ENCODE measurements around the gene CHST1.

GRCh38 chr11:45638051-45638450 lies 27.4 kb downstream of the CHST1 start:
- TF ChIP-seq, protein P1, sequence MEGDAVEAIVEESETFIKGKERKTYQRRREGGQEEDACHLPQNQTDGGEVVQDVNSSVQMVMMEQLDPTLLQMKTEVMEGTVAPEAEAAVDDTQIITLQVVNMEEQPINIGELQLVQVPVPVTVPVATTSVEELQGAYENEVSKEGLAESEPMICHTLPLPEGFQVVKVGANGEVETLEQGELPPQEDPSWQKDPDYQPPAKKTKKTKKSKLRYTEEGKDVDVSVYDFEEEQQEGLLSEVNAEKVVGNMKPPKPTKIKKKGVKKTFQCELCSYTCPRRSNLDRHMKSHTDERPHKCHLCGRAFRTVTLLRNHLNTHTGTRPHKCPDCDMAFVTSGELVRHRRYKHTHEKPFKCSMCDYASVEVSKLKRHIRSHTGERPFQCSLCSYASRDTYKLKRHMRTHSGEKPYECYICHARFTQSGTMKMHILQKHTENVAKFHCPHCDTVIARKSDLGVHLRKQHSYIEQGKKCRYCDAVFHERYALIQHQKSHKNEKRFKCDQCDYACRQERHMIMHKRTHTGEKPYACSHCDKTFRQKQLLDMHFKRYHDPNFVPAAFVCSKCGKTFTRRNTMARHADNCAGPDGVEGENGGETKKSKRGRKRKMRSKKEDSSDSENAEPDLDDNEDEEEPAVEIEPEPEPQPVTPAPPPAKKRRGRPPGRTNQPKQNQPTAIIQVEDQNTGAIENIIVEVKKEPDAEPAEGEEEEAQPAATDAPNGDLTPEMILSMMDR (conservative IDR thresholded peaks at IDR 0.05; ENCODE audit: low read depth, low read length): no peak
- TF ChIP-seq EZH2 (IDR thresholded peaks at IDR 0.05; ENCODE audit: low read length, unreplicated experiment): no peak

Data from PC-3 (cell line).